Measurements from ENCODE around the gene TMIE. TPM values are rescaled to one million over a fixed set of nuclear protein-coding genes. Genes with fewer than 3 reads are reported as not detected.
A peak's percentile ranks its signal among the peaks of the same experiment; 100 is the strongest.

The TMIE gene
- total RNA-seq, 2 donors from 2014 or later, result 0.84 to 1.0 TPM

DNA sequence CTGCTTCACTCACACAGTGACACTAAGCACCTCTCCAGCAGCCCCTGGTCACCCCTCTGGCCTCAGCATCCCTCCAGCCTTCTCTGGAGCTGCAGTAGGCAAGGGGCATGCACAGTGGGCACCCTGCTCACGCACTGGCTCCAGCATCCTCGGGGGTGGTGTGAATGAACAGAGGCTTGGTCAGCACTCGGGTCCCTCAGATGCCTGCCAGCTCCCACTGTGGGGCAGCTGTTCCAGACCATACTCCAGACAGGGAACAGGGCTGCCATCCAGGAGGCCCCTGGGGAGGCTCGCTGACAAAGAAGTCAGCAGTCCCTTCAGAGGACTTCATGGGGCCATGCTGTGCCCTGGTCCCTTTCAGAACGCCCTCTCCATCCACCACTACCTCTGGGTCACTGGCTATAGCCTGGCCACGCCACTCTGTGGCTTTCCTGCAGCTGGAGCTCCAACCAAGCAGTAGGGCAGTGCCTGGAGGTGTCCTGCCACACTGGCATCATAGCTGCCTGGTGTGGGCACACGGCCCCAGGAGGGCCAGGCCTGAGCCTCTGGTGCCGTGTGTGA, 34.1 kb upstream of the TMIE start:
- no peak overlapping the region for H3K27ac Mint-ChIP-seq
- ATAC-seq, result peak in 1 of 2 donors; percentile 11
- H3K9me3 Mint-ChIP-seq, result no peaks in the 10 kb centered on the region
- DNase-seq (ENCODE audit: low spot score in 2 of 2), result peak in 1 of 2 donors; percentile 50
- no peaks in the 10 kb centered on the region for H3K36me3 Mint-ChIP-seq

GRCh38 chr3:46667657-46668056, 33.5 kb upstream of the TMIE start:
- no peaks in the 10 kb centered on the region for H3K36me3 Mint-ChIP-seq
- no peak overlapping the region for H3K27ac Mint-ChIP-seq
- H3K9me3 Mint-ChIP-seq, result no peaks in the 10 kb centered on the region
- peak in 1 of 2 donors; percentile 51 for DNase-seq (ENCODE audit: low spot score in 2 of 2)
- no peak for ATAC-seq

DNA sequence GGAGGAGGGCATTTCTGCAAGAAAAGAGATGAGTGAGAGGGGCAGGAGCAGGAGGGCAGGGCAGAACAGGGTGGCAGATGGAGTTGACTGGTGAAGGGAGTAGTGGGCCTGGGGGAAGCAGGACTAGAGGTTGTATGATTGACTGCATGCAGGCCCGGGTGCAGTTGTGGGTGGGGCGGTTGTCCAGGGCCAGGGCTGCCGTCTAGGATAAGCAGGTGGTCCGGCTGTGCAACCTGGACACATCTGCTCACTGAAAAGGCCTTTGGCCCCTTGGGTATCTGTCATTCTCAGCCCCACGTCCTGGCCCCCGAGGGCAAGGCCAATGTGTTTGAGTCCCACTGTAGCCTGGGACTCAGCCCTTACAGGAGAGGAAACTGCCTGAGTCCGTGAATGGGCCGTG, 33.1 kb upstream of the TMIE start:
- H3K9me3 Mint-ChIP-seq, result no peaks in the 10 kb centered on the region
- DNase-seq (ENCODE audit: low spot score in 2 of 2) (no peak), ATAC-seq (no peak)
- H3K27ac Mint-ChIP-seq, result peak overlapping the region in 1 of 2 donors; percentile 28
- no peaks in the 10 kb centered on the region for H3K36me3 Mint-ChIP-seq

- H3K9me3 Mint-ChIP-seq, result no peaks in the 10 kb centered on the region
- H3K27ac Mint-ChIP-seq, result peak overlapping the region in 1 of 2 donors; percentile 28
- ATAC-seq (no peak), DNase-seq (ENCODE audit: low spot score in 2 of 2) (no peak)
- H3K36me3 Mint-ChIP-seq, result no peaks in the 10 kb centered on the region
Measured at GRCh38 chr3:46668591-46668990, 32.6 kb upstream of the TMIE start.

GRCh38 chr3:46669191-46669999, 31.8 kb upstream of the TMIE start:
- Mint-ChIP-seq H3K9me3 (no peaks in the 10 kb centered on the region), H3K36me3 (no peaks in the 10 kb centered on the region), H3K27ac (no peak overlapping the region)
- peak in 1 of 2 donors; percentile 52 for DNase-seq (ENCODE audit: low spot score in 2 of 2)
- no peak for ATAC-seq

DNA sequence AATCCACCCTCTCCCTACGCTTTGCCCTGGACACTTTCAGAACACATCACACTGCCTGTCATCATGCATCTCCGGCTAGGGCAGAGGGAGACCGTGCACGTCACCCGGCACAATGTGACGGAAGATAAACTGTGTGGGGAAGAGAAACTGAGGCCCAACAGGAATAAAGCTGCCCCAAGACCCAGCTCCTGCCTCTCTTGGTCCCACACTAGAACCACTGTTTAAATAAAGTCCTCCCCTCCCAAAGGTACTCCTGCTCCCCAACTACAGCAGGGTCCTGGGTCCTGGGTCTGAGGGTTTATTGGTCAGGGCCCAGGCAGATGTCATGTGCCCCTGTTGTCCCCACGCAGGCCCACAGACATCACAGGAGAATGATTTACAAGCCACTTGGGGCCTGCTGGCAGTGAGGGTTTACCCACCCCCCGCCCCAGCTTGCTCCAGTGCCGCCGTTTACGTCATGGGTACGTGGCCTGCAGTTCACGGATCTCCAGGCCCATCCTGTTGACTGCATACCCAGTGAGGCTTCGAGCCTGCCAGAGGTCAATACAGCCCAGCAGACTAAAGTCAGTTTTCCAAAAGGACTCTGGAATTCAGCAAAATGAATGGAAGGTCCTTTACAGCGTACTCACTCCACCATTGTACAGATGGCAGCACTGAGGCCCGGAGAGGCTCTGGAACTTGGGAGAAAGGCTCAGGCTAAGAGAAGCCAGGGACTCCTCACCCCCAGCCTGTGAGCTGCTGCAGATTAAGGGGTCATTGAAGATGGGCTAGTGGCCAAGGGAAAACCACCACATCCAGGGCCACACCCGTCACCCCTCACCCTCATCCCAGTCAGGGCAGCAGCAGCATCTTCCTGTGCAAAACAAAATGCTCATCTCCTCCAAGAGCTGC, 30.9 kb upstream of the TMIE start:
- no peaks in the 10 kb centered on the region for H3K9me3 Mint-ChIP-seq
- no peak overlapping the region for H3K27ac Mint-ChIP-seq

DNA sequence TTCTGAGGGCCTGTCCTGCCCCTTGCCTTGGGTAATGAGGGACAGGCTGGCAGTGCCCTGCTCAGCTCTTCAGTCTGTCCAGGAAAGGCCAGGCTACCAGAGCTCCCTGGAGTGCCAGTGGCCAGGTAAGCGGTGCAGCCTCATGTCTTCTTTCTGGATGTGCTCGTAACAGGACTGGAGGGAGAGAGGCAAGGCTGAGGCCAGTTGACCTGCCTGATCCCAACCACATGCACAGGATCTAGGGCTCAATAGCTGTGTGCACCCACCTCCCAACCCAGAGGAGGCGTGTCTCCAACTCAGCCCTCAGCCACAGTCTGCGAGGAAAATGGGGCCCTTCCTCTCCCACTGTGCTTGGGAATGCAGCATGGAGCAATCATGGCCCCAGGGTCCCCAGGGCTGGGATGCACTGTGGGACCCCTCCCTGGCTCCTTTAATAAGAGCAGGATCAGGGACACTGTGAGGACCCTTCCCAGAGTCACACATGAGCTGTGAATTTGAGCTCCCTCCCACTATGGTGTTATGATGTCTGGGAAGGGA, 30.2 kb upstream of the TMIE start:
- no peak for ATAC-seq
- DNase-seq (ENCODE audit: low spot score in 2 of 2), result no peak
- Mint-ChIP-seq H3K9me3 (no peaks in the 10 kb centered on the region), H3K27ac (no peak overlapping the region), H3K36me3 (no peaks in the 10 kb centered on the region)

More for the DNA sequence above, 30.9 kb upstream of the TMIE start:
- ATAC-seq (no peak), DNase-seq (ENCODE audit: low spot score in 2 of 2) (no peak)
- no peaks in the 10 kb centered on the region for H3K36me3 Mint-ChIP-seq

DNA sequence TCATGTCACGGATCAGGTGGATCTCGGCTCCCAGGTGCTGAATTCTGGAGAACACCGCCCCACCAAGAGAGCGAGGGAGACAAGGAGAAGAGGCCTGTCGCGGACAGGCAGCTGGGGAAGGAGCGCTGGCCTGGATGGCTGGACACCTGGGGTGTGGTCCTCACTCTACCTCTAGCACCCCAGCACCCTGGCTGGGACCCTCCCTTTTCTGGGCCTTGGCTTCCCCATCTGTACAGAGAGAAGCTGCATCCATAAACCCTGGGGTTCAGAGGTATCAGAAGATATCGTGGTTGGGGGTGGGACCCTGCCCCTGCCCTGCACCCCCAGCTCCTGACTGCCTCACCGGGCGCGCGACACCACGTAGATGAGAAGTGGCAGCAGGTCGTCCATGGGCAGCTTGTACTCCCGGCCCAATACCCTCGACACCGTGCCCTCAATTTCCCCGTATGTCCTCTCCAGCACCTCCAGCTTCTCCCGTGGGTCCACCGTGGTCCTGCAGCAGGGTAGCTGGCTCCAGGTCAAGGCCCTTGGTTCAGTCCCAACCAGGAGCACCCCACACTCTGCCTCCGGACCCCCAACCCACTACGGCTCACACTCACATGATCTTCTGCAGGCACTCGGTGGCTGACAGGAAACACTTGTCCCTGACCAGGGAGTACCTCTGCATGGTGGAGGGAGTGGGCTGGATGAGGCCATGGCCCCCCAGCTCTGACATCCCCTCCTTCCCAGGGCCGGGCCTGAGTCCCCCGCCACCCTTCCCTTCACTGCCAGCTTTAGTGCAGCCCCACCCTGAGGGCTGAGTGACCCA, 29.4 kb upstream of the TMIE start:
- ATAC-seq, result no peak
- Mint-ChIP-seq H3K9me3 (no peaks in the 10 kb centered on the region), H3K27ac (no peak overlapping the region), H3K36me3 (no peaks in the 10 kb centered on the region)
- peak in 1 of 2 donors; percentile 49 for DNase-seq (ENCODE audit: low spot score in 2 of 2)

- ATAC-seq (no peak), DNase-seq (ENCODE audit: low spot score in 2 of 2) (no peak)
- Mint-ChIP-seq H3K9me3 (no peaks in the 10 kb centered on the region), H3K27ac (no peak overlapping the region), H3K36me3 (no peaks in the 10 kb centered on the region)
Measured at GRCh38 chr3:46672349-46672695, 28.9 kb upstream of the TMIE start.

GRCh38 chr3:46673151-46674030, 27.8 kb upstream of the TMIE start:
- Mint-ChIP-seq H3K27ac (peak overlapping the region; percentile 30 to 65), H3K36me3 (no peaks in the 10 kb centered on the region), H3K9me3 (no peaks in the 10 kb centered on the region)
- no peak for DNase-seq (ENCODE audit: low spot score in 2 of 2)
- no peak for ATAC-seq

- H3K36me3 Mint-ChIP-seq, result no peaks in the 10 kb centered on the region
- DNase-seq (ENCODE audit: low spot score in 2 of 2) (peak in 1 of 2 donors; percentile 48), ATAC-seq (peak in 1 of 2 donors; percentile 38)
Measured at GRCh38 chr3:46674031-46674845, 27.0 kb upstream of the TMIE start.

GRCh38 chr3:46675426-46675825, 25.8 kb upstream of the TMIE start:
- DNase-seq (ENCODE audit: low spot score in 2 of 2) (no peak), ATAC-seq (no peak)
- Mint-ChIP-seq H3K9me3 (no peaks in the 10 kb centered on the region), H3K27ac (no peak overlapping the region), H3K36me3 (no peaks in the 10 kb centered on the region)

More at GRCh38 chr3:46674031-46674845, 27.0 kb upstream of the TMIE start:
- Mint-ChIP-seq H3K27ac (peak overlapping the region; percentile 30 to 72), H3K9me3 (no peaks in the 10 kb centered on the region)

- DNase-seq (ENCODE audit: low spot score in 2 of 2) (no peak), ATAC-seq (no peak)
- Mint-ChIP-seq H3K9me3 (no peaks in the 10 kb centered on the region), H3K27ac (no peak overlapping the region), H3K36me3 (no peaks in the 10 kb centered on the region)
Measured at GRCh38 chr3:46675843-46676567, 25.2 kb upstream of the TMIE start.

All from activated naive CD4-positive, alpha-beta T cell treated with anti-CD3 and anti-CD28 coated beads, Interleukin-2, amount 50 U/mL, for 72 hours (primary cell).